ENCODE results near the gene DOCK1. TPM values are rescaled to one million over a fixed set of nuclear protein-coding genes. Genes with fewer than 3 reads are reported as not detected.

The DOCK1 gene
- total and polyA plus RNA-seq, 4 donors, result 10.9 to 82.6 (median 43.3) TPM

DNA sequence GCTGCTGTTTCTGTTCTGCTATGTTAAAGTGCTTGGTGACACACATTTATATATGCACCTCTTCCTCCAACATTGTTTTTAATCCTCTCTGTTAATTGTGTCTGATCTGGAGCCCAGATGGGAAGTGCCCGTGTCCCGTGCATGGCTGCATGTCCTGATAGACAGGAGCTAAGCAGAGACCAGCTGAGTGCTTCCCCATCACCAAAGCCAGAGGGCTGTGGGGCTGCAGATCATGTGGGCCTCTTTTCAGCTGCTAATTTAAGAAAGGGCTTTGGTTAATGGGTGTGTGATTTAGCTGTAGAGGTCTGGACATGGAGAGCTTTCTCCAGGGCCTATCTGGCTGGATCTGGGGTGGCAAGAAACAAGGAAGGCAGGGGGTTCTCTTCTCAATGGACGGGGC is 547.3 kb downstream of the DOCK1 start:
- no peak for DNase-seq
- no peak for ATAC-seq (ENCODE audit: low FRiP score)
- 62 to 76% methylated on average over 3 of the region's 3 CpGs for WGBS, 2 donors
- Histone ChIP-seq H3K36me3 (ENCODE audit: control insufficient read depth in 1 of 2, insufficient read depth in 2 of 2, low read length in 1 of 2) (peaks cover 6 to 7% of the 10 kb centered on the region in 2 donors), H3K27ac (ENCODE audit: low read depth in 1 of 2, low read length in 2 of 2) (no peak overlapping the region), H3K27me3 (ENCODE audit: control insufficient read depth in 1 of 2, insufficient read depth in 2 of 2, low read length in 1 of 2) (no peaks in the 10 kb centered on the region), H3K4me3 (ENCODE audit: low read length in 2 of 2) (no peak overlapping the region), H3K9me3 (ENCODE audit: control insufficient read depth, low read length) (peaks cover 1% of the 10 kb centered on the region), H3K4me1 (ENCODE audit: control insufficient read depth in 1 of 2, insufficient read depth in 2 of 2, low read length in 2 of 2) (no peaks in the 10 kb centered on the region)
- intact Hi-C loops (cut with DNase I), result no loop called here

DNA sequence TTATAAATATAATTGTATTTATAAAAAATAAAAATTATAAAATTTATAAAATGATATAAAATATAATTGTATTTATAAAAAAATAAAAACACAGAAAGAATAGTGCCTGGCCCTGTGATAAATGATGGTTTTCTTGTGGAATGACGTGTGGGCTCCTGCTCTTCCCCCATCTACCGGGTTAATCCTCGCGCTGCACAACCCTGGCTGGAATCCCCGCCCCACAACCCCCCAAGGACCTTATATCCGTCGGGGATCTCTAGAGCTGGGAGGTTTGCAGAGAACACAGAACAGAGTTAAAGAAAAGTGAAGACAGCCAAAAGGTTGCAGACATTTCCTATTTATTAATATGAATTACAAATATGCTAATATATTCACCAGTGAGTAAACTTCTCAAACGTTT is 548.5 kb downstream of the DOCK1 start:
- no peak for ATAC-seq (ENCODE audit: low FRiP score)
- H3K36me3 ChIP-seq (ENCODE audit: control insufficient read depth in 1 of 2, insufficient read depth in 2 of 2, low read length in 1 of 2), result peaks cover 4 to 7% of the 10 kb centered on the region in 2 donors
- 74 to 77% methylated on average over 8 of the region's 8 CpGs for WGBS, 2 donors
- DNase-seq, result no peak
- H3K4me1 ChIP-seq (ENCODE audit: control insufficient read depth in 1 of 2, insufficient read depth in 2 of 2, low read length in 2 of 2), result no peaks in the 10 kb centered on the region
- no peak overlapping the region for H3K4me3 ChIP-seq (ENCODE audit: low read length in 2 of 2)
- H3K27ac ChIP-seq (ENCODE audit: low read depth in 1 of 2, low read length in 2 of 2), result no peak overlapping the region
- H3K27me3 ChIP-seq (ENCODE audit: control insufficient read depth in 1 of 2, insufficient read depth in 2 of 2, low read length in 1 of 2), result no peaks in the 10 kb centered on the region
- intact Hi-C loops (cut with DNase I), result no loop called here
- H3K9me3 ChIP-seq (ENCODE audit: control insufficient read depth, low read length), result peaks cover 1% of the 10 kb centered on the region

DNA sequence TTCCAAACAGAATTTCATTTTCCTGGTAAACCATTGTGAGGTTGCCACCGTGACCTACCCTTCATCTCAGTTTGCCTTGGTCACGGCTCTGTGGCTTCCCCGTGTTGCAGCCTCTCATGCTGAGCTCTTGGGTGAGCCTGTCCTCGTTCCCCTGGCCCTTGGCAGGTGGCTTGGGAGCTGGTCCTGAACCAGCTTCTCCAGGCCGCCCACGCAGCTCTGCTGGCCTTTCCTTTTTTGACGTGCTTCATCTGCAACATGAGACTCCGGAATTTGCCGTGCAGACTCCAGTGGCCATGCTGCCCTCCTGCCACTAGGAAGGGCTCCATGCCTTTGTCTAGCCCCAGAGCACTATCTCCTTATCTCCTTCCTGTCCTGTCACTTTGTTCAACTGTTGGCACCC is 550.9 kb downstream of the DOCK1 start:
- intact Hi-C loops (cut with DNase I), result no loop called here
- no peak overlapping the region for H3K4me3 ChIP-seq (ENCODE audit: low read length in 2 of 2)
- no peaks in the 10 kb centered on the region for H3K4me1 ChIP-seq (ENCODE audit: control insufficient read depth in 1 of 2, insufficient read depth in 2 of 2, low read length in 2 of 2)
- no peak for DNase-seq
- WGBS, 2 donors, result 77 to 84% methylated on average over 9 of the region's 9 CpGs
- H3K27ac ChIP-seq (ENCODE audit: low read depth in 1 of 2, low read length in 2 of 2), result no peak overlapping the region
- no peak for ATAC-seq (ENCODE audit: low FRiP score)
- no peaks in the 10 kb centered on the region for H3K27me3 ChIP-seq (ENCODE audit: control insufficient read depth in 1 of 2, insufficient read depth in 2 of 2, low read length in 1 of 2)
- H3K9me3 ChIP-seq (ENCODE audit: control insufficient read depth, low read length), result peaks cover 1% of the 10 kb centered on the region
- peaks cover 0 to 4% of the 10 kb centered on the region in 2 donors for H3K36me3 ChIP-seq (ENCODE audit: control insufficient read depth in 1 of 2, insufficient read depth in 2 of 2, low read length in 1 of 2)

DNA sequence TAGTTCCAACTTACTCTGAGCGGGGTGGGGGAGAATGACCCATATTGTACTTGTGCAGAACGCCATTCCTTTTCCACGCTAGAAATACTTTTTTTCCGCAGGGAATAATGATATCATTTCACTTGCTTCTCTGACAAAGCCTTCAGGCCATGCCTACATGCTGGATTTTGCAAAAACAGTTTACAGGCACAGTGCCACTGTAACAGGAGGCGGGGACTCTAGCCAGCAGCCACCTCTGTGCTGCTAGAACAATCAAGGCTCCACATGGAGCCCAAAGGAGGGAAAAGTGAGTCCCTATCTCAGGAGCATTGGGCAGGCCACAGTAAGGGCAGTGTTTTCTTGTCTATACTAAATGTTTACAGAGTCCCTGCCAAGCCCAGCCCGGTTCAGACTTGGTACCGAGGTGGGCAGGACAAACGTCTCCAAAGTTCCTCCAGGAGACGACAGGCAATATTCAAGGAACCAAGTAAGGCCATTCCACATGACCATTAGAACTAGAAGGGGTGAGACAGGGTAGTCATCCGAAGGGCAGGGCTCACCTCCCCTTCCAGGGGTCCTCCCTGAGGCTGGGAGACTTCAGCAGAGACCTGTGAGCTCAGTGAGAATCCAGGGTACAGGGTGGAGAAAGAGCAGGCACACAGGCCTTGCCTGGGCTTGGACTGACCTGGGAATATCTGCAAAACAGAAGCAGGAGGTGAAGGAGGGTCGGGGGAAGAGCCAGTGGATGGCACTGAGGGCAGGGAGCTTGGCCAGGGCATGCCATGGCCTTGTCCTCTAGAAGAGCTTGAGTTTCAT is 553.0 kb downstream of the DOCK1 start:
- intact Hi-C loops (cut with DNase I), result no loop called here
- no peaks in the 10 kb centered on the region for H3K36me3 ChIP-seq (ENCODE audit: control insufficient read depth in 1 of 2, insufficient read depth in 2 of 2, low read length in 1 of 2)
- H3K4me3 ChIP-seq (ENCODE audit: low read length in 2 of 2), result no peak overlapping the region
- no peak overlapping the region for H3K27ac ChIP-seq (ENCODE audit: low read depth in 1 of 2, low read length in 2 of 2)
- no peaks in the 10 kb centered on the region for H3K27me3 ChIP-seq (ENCODE audit: control insufficient read depth in 1 of 2, insufficient read depth in 2 of 2, low read length in 1 of 2)
- ATAC-seq (ENCODE audit: low FRiP score), result no peak
- peaks cover 1% of the 10 kb centered on the region for H3K9me3 ChIP-seq (ENCODE audit: control insufficient read depth, low read length)
- H3K4me1 ChIP-seq (ENCODE audit: control insufficient read depth in 1 of 2, insufficient read depth in 2 of 2, low read length in 2 of 2), result no peaks in the 10 kb centered on the region
- no peak for DNase-seq
- WGBS, 2 donors, result 85 to 87% methylated on average over 11 of the region's 11 CpGs

DNA sequence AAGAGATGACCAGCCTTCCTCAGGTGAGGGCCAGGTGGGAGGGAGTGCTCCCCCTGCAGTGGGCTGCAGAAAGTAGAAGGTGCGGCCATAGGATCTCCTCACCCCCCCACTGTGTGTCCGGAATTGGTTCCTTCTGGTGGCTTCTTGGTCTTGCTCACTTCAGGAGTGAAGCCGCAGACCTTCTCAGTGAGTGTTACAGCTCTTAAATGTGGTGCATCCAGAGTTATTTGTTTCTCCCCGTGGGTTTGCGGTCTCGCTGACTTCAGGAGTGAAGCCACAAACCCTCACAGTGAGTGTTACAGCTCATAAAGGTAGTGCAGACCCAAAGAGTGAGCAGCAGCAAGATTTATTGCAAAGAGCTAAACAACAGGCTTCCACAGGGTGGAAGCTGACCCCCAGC is 553.6 kb downstream of the DOCK1 start:
- WGBS, 2 donors, result 96 to 97% methylated on average over 6 of the region's 6 CpGs
- no peaks in the 10 kb centered on the region for H3K36me3 ChIP-seq (ENCODE audit: control insufficient read depth in 1 of 2, insufficient read depth in 2 of 2, low read length in 1 of 2)
- no peaks in the 10 kb centered on the region for H3K27me3 ChIP-seq (ENCODE audit: control insufficient read depth in 1 of 2, insufficient read depth in 2 of 2, low read length in 1 of 2)
- no peak for ATAC-seq (ENCODE audit: low FRiP score)
- no peak overlapping the region for H3K27ac ChIP-seq (ENCODE audit: low read depth in 1 of 2, low read length in 2 of 2)
- peaks cover 1% of the 10 kb centered on the region for H3K9me3 ChIP-seq (ENCODE audit: control insufficient read depth, low read length)
- intact Hi-C loops (cut with DNase I), result no loop called here
- no peak for DNase-seq
- no peaks in the 10 kb centered on the region for H3K4me1 ChIP-seq (ENCODE audit: control insufficient read depth in 1 of 2, insufficient read depth in 2 of 2, low read length in 2 of 2)
- H3K4me3 ChIP-seq (ENCODE audit: low read length in 2 of 2), result no peak overlapping the region

DNA sequence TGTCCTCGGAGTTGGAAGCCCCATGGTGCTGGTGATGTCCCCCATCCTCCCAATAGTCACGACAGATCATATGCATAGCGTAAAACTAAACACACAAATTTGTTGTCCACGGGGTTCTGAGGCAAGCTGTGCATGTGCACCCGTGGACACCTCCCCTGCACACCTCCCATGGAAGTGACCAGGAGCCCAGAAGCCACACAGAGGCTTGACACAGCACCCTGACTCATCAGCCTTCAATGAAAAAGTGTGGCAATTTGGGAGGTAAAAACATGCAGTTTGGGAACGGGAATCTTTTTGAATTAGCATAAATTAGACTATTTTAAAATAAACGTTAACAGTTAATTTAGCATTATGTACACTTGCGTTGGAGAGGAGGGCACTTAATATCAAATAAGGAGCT is 554.7 kb downstream of the DOCK1 start:
- 60 to 70% methylated on average over 8 of the region's 8 CpGs for WGBS, 2 donors
- Histone ChIP-seq H3K27ac (ENCODE audit: low read depth in 1 of 2, low read length in 2 of 2) (no peak overlapping the region), H3K36me3 (ENCODE audit: control insufficient read depth in 1 of 2, insufficient read depth in 2 of 2, low read length in 1 of 2) (no peaks in the 10 kb centered on the region), H3K9me3 (ENCODE audit: control insufficient read depth, low read length) (peaks cover 1% of the 10 kb centered on the region), H3K4me3 (ENCODE audit: low read length in 2 of 2) (no peak overlapping the region), H3K4me1 (ENCODE audit: control insufficient read depth in 1 of 2, insufficient read depth in 2 of 2, low read length in 2 of 2) (no peaks in the 10 kb centered on the region), H3K27me3 (ENCODE audit: control insufficient read depth in 1 of 2, insufficient read depth in 2 of 2, low read length in 1 of 2) (no peaks in the 10 kb centered on the region)
- intact Hi-C loops (cut with DNase I), result no loop called here
- no peak for DNase-seq
- ATAC-seq (ENCODE audit: low FRiP score), result no peak

DNA sequence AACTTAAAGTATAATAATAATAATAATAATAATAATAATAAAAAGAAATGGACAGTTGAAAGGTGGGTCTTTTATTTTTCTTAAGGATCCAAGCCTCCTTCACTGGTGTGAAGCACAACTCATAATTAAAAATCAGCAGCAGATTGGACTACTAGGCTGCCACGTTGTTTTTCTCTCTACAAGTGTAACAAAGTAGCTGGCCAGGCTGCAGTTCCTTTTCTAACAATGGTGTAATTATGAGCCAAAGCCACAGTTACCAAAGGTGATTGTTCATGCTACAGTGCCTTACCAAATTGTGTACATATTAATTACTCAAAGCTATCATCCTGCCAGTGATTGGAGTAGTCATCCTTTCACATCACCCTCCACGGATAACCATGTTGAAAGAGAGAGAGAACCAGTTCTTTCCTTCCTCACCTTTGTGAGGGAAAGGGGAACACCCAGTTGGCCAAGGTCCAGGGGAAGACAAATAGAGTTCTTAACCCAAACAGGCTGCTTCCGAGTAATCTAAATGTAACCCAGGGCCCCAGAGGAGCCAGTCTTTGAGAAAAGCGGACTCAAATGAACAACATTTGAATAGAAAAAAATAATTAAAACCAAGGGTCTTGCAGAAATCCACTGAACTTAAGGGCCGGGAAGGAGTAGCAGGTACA is 557.5 kb downstream of the DOCK1 start:
- no peak overlapping the region for H3K27ac ChIP-seq (ENCODE audit: low read depth in 1 of 2, low read length in 2 of 2)
- H3K4me3 ChIP-seq (ENCODE audit: low read length in 2 of 2), result no peak overlapping the region
- 69 to 72% methylated on average over 5 of the region's 5 CpGs for WGBS, 2 donors
- no peaks in the 10 kb centered on the region for H3K36me3 ChIP-seq (ENCODE audit: control insufficient read depth in 1 of 2, insufficient read depth in 2 of 2, low read length in 1 of 2)
- no peak for ATAC-seq (ENCODE audit: low FRiP score)
- no peaks in the 10 kb centered on the region for H3K4me1 ChIP-seq (ENCODE audit: control insufficient read depth in 1 of 2, insufficient read depth in 2 of 2, low read length in 2 of 2)
- H3K9me3 ChIP-seq (ENCODE audit: control insufficient read depth, low read length), result no peaks in the 10 kb centered on the region
- H3K27me3 ChIP-seq (ENCODE audit: control insufficient read depth in 1 of 2, insufficient read depth in 2 of 2, low read length in 1 of 2), result no peaks in the 10 kb centered on the region
- DNase-seq, result no peak
- intact Hi-C loops (cut with DNase I), result no loop called here

DNA sequence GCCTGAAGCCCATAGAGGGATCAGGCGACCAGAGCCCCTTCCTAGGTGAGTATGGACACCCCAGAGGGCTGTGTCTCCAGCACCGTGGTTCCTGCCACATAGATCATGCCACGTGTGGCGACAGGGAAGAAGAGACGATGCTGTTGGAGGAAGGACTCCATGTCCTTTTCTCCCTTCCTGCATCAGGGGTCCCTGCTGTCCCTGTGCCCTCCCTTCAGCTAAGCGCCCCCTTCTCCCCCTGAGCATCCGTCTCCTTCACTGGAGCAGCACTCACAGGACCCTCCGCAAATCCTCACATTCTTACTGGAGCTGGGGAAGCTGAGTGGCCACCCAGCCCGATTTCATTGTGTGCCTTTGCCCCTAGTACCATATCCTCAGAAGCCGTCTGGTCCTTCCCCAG is 558.3 kb downstream of the DOCK1 start:
- intact Hi-C loops (cut with DNase I), result no loop called here
- DNase-seq, result no peak
- no peaks in the 10 kb centered on the region for H3K4me1 ChIP-seq (ENCODE audit: control insufficient read depth in 1 of 2, insufficient read depth in 2 of 2, low read length in 2 of 2)
- no peak overlapping the region for H3K27ac ChIP-seq (ENCODE audit: low read depth in 1 of 2, low read length in 2 of 2)
- no peaks in the 10 kb centered on the region for H3K36me3 ChIP-seq (ENCODE audit: control insufficient read depth in 1 of 2, insufficient read depth in 2 of 2, low read length in 1 of 2)
- no peak for ATAC-seq (ENCODE audit: low FRiP score)
- no peak overlapping the region for H3K4me3 ChIP-seq (ENCODE audit: low read length in 2 of 2)
- no peaks in the 10 kb centered on the region for H3K9me3 ChIP-seq (ENCODE audit: control insufficient read depth, low read length)
- WGBS, 2 donors, result 78 to 81% methylated on average over 9 to 10 of the region's 10 CpGs
- H3K27me3 ChIP-seq (ENCODE audit: control insufficient read depth in 1 of 2, insufficient read depth in 2 of 2, low read length in 1 of 2), result no peaks in the 10 kb centered on the region

DNA sequence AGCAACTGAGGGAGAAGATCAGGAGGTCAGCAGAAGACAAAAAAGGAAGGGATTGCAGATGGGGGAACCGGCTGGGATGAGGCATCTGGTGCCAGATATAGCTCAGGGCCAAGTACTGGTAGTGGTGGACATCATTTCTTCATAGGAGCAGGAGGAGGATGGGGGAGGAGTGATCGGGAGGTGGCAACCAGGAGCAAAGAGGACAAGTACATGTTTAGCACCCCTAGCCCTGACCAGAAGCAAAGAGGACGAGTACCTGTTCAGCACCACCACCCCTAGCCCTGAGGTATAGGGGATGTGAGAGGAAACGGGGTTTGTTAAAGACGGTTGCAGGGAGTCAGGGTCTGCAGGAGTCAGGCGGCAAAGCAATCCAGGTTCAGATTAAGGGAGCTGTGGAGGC is 559.3 kb downstream of the DOCK1 start:
- H3K36me3 ChIP-seq (ENCODE audit: control insufficient read depth in 1 of 2, insufficient read depth in 2 of 2, low read length in 1 of 2), result no peaks in the 10 kb centered on the region
- DNase-seq (no peak), ATAC-seq (ENCODE audit: low FRiP score) (no peak)
- intact Hi-C loops (cut with DNase I), result no loop called here
- H3K9me3 ChIP-seq (ENCODE audit: control insufficient read depth, low read length), result no peaks in the 10 kb centered on the region
- H3K4me1 ChIP-seq (ENCODE audit: control insufficient read depth in 1 of 2, insufficient read depth in 2 of 2, low read length in 2 of 2), result no peaks in the 10 kb centered on the region
- H3K4me3 ChIP-seq (ENCODE audit: low read length in 2 of 2), result no peak overlapping the region
- H3K27me3 ChIP-seq (ENCODE audit: control insufficient read depth in 1 of 2, insufficient read depth in 2 of 2, low read length in 1 of 2), result no peaks in the 10 kb centered on the region
- 78% methylated on average over 6 of the region's 6 CpGs for WGBS, 2 donors
- H3K27ac ChIP-seq (ENCODE audit: low read depth in 1 of 2, low read length in 2 of 2), result no peak overlapping the region
